ENCODE results near the gene FMN1.

GRCh38 chr15:32869776-32870175 is 324.7 kb downstream of the FMN1 start:
- TF ChIP-seq CTCF (IDR thresholded peaks at IDR 0.05; ENCODE audit: low read depth, low read length, poor library complexity, severe bottlenecking) (no peak), EZH2phosphoT487 (IDR thresholded peaks at IDR 0.05; ENCODE audit: borderline replicate concordance, low read length) (no peak)

Measured in DOHH2 (cell line).